Spleen (tissue), 11 donors: ENCODE measurements around the gene GRIK1. TPM values are rescaled to one million over a fixed set of nuclear protein-coding genes. Genes with fewer than 3 reads are reported as not detected.

Experiments used
- DNase-seq: peaks from one replicate; pipeline ENCODE4 v3.0.0-alpha.2; 2020
- H3K27ac ChIP-seq, 8 donors: fragments of 200-600 bp; sonication (generic) in 7 of 8; 1 replicate in 4 of 8; 2 replicates in 4 of 8; pipeline versions ENCODE4 v1.5.0 to v1.8.0; 2016 to 2021; ENCODE audit warnings: inconsistent platforms in 4 of 8, mild to moderate bottlenecking in 4 of 8, moderate library complexity in 1 of 8
- H3K27me3 ChIP-seq, 7 donors: fragments of 200-600 bp; sonication (generic) in 6 of 7; replicated peaks in 1 of 7; 1 replicate in 4 of 7; 2 replicates in 3 of 7; pipeline versions ENCODE4 v1.5.0 to v1.8.0; 2016 to 2021; ENCODE audit warnings: inconsistent platforms in 3 of 7, mild to moderate bottlenecking in 1 of 7
- H3K36me3 ChIP-seq, 6 donors: fragments of 200-600 bp; sonication (generic) in 5 of 6; 1 replicate in 4 of 6; 2 replicates in 2 of 6; pipeline versions ENCODE4 v1.5.0 to v1.8.0; 2016 to 2021; ENCODE audit warnings: inconsistent platforms in 2 of 6
- H3K4me1 ChIP-seq, 6 donors: fragments of 200-600 bp; sonication (generic) in 5 of 6; 1 replicate in 3 of 6; 2 replicates in 3 of 6; pipeline versions ENCODE4 v1.5.0 to v1.8.0; 2016 to 2021; ENCODE audit warnings: inconsistent platforms in 3 of 6
- H3K4me3 ChIP-seq, 8 donors: fragments of 200-600 bp; sonication (generic) in 7 of 8; 1 replicate in 4 of 8; 2 replicates in 4 of 8; pipeline versions ENCODE4 v1.5.0 to v1.8.0; 2016 to 2021; ENCODE audit warnings: inconsistent platforms in 4 of 8, mild to moderate bottlenecking in 4 of 8, moderate library complexity in 2 of 8
- H3K9me3 ChIP-seq, 8 donors: fragments of 200-600 bp; sonication (generic) in 7 of 8; 1 replicate in 4 of 8; 2 replicates in 4 of 8; pipeline versions ENCODE4 v1.5.0 to v1.8.0; 2016 to 2021; ENCODE audit warnings: inconsistent platforms in 4 of 8
- POLR2A ChIP-seq, 3 donors: fragments of 450-650 bp; IDR thresholded peaks; one replicate each; pipeline ENCODE4 v1.5.1; 2017; ENCODE audit warnings: antibody characterized with exemption in 3 of 3, mild to moderate bottlenecking in 1 of 3
- POLR2AphosphoS5 ChIP-seq, 3 donors: sonication (generic); formaldehyde crosslinking; IDR thresholded peaks; one replicate each; pipeline ENCODE4 v1.5.1; 2017; ENCODE audit warnings: antibody characterized with exemption in 3 of 3
- WGBS, 5 donors: extraction: QIAGEN DNeasy Blood & Tissue Kit in 3 of 5; methylation state at CpG; one replicate each; pipeline versions ENCODE4 v1.1.5 to v1.1.7; 2013 to 2018; 5-methylcytosine and 5-hydroxymethylcytosine counted together
- intact Hi-C: fragments of 100-400 bp; cut with DNase I; formaldehyde crosslinking; loops from one replicate; pipeline ENCODE4 v1.15.0; 2023; ENCODE audit warnings: low total_unique reads
- polyA plus RNA-seq, 3 donors: library from polyadenylated mRNA; stranded (reverse); fragments of 200-250 nt; gene quantifications; one replicate each; pipeline ENCODE4 v1.2.1, GENCODE V29; 2013
- total RNA-seq, 7 donors: library from RNA; depleted of rRNA in 3 of 7; stranded (reverse); fragments of >200 nt in 3 of 7; fragmentation: NEBNext Ultra II Directional in 4 of 7; extraction: Animal tissue kit (Norgen Biotek cat#: 25700) in 4 of 7; gene quantifications; one replicate each; pipeline versions ENCODE4 v1.1.0 to v1.2.1, GENCODE V29; 2016 to 2021
- TF ChIP-seq, protein P1 (sequence below), 11 experiments: fragments of 200-600 bp in 7 of 11; fragments of 450-650 bp in 4 of 11; sonication (generic) in 4 of 11; IDR thresholded peaks in 8 of 11; conservative IDR thresholded peaks in 3 of 11; 1 replicate in 7 of 11; 2 replicates in 4 of 11; pipeline versions ENCODE4 v1.4.0 to v1.8.0; 2016 to 2021; ENCODE audit warnings: antibody characterized with exemption in 11 of 11, inconsistent platforms in 4 of 11, mild to moderate bottlenecking in 1 of 11
- donor health status: healthy with polysubstance abuse.
- donor health status: DM: no; HTN: no; CAD: no; lungs with moderate emphysema.
- donor health status: DM: no; HTN: no; CAD: no.
- donor health status: Bipolar disorder and iron deficiency.
- donor health status: healthy.
- donor health status: DM: no; HTN: no; CAD: no.
- donor health status: DM: yes; HTN: yes; CAD: no.

The GRIK1 gene
- total and polyA plus RNA-seq, 10 donors, result 0.02 to 0.17 (median 0.04) TPM; not detected in 7

DNA sequence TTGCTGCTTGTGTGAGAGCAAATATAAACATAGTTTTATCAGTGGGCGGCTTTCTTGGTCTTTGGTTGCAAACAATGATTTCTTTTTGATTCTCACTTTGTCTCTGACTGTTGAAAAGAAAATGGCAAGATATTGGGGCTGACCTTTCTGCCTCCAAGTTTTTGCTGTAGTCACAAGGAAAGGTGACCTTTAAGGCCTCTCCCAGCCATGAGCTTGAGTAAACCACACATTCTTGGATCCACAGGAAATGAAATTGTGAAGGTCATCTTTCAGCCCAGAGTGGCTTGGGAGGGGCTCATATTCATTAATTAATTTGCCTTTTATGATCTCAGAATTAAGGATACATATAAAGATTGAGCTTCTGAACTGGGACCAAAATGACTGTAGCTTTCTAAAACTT is 399.5 kb downstream of the GRIK1 start:
- no peak for DNase-seq
- no peak for TF ChIP-seq POLR2AphosphoS5 (IDR thresholded peaks at IDR 0.05)
- Histone ChIP-seq H3K27me3 (no peaks in the 10 kb centered on the region), H3K4me3 (no peak overlapping the region), H3K9me3 (peaks cover 0 to 13% (median 9%) of the 10 kb centered on the region in 8 donors), H3K27ac (no peak overlapping the region), H3K4me1 (no peaks in the 10 kb centered on the region), H3K36me3 (no peaks in the 10 kb centered on the region)
- 91 to 99% (median 97%) methylated on average over 1 of the region's 1 CpG for WGBS, 5 donors
- intact Hi-C loops, result no loop called here

DNA sequence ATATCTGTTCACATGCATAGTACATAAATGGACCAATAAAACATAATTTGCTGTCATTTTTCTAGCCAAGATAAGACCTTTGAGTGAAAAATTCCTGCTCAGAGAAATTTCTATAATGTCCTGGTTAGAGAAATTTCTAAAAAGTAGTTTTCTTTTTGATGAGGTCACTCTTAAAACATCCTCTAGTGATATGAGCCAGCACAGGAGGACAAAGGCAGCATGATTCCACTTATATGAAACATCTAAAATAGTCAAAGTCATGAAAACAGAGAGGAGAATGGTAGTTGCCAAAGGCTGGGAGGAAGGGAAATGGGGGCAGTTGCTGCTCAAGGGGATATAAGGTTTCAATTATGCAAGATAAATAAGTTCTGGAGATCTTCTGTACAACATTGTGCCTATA is 401.7 kb downstream of the GRIK1 start:
- Histone ChIP-seq H3K36me3 (no peaks in the 10 kb centered on the region), H3K9me3 (peaks cover 0 to 14% (median 9%) of the 10 kb centered on the region in 8 donors), H3K27me3 (no peaks in the 10 kb centered on the region), H3K4me3 (no peak overlapping the region), H3K27ac (no peak overlapping the region), H3K4me1 (no peaks in the 10 kb centered on the region)
- intact Hi-C loops, result no loop called here
- TF ChIP-seq POLR2A (IDR thresholded peaks at IDR 0.05) (no peak), POLR2AphosphoS5 (IDR thresholded peaks at IDR 0.05) (no peak)
- TF ChIP-seq, protein P1, sequence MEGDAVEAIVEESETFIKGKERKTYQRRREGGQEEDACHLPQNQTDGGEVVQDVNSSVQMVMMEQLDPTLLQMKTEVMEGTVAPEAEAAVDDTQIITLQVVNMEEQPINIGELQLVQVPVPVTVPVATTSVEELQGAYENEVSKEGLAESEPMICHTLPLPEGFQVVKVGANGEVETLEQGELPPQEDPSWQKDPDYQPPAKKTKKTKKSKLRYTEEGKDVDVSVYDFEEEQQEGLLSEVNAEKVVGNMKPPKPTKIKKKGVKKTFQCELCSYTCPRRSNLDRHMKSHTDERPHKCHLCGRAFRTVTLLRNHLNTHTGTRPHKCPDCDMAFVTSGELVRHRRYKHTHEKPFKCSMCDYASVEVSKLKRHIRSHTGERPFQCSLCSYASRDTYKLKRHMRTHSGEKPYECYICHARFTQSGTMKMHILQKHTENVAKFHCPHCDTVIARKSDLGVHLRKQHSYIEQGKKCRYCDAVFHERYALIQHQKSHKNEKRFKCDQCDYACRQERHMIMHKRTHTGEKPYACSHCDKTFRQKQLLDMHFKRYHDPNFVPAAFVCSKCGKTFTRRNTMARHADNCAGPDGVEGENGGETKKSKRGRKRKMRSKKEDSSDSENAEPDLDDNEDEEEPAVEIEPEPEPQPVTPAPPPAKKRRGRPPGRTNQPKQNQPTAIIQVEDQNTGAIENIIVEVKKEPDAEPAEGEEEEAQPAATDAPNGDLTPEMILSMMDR (IDR thresholded peaks at IDR 0.05 in 8 of 11, conservative IDR thresholded peaks at IDR 0.05 in 3 of 11), result no peak
- DNase-seq, result no peak

DNA sequence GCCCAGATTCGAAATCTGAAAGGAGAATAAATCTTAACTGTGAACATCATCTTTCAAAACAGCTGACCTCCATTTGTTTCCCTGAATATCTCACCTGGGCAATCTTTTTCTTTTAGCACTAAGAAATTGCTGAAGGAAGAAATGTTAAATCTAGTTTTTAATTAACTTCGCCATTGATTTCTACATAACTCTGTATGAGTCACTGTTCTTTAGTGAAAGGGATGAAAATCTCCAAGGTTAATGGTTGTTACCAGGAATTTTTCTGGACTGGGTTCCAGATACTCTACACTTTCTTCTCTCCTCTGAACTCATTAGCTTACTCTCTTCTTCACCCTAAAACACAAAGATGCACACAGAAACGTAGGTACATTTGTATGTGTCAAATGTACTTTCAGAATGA is 405.3 kb downstream of the GRIK1 start:
- Histone ChIP-seq H3K27ac (no peak overlapping the region), H3K27me3 (no peaks in the 10 kb centered on the region), H3K4me1 (no peaks in the 10 kb centered on the region), H3K9me3 (peaks cover 0 to 14% (median 9%) of the 10 kb centered on the region in 8 donors), H3K36me3 (no peaks in the 10 kb centered on the region), H3K4me3 (no peak overlapping the region)
- no peak for TF ChIP-seq POLR2AphosphoS5 (IDR thresholded peaks at IDR 0.05)
- TF ChIP-seq, protein P1 (IDR thresholded peaks at IDR 0.05 in 8 of 11, conservative IDR thresholded peaks at IDR 0.05 in 3 of 11), result no peak
- no peak for TF ChIP-seq POLR2A (IDR thresholded peaks at IDR 0.05)
- intact Hi-C loops, result no loop called here
- WGBS, 5 donors, result 77 to 91% (median 87%) methylated on average over 3 of the region's 3 CpGs
- no peak for DNase-seq

DNA sequence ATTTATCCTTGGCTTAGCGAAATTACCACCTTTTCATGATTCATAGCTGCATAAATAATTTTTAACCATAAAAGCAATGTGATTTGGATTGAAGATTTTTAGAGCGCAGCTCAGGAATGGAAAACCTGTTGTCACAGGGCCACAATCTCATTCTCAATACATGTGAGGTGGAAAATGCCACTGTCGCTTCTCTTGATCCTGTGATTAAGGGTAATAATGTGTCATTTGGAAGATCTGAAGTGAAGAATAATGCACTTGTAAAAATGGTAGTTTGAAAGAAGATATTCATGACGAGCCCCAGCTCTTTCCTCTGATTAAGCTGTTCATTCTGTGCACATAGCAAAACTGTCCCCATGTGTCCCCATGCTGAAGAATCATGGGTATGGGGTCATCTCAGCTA is 410.7 kb downstream of the GRIK1 start:
- Histone ChIP-seq H3K9me3 (peaks cover 5 to 31% (median 25%) of the 10 kb centered on the region in 8 donors), H3K27ac (no peak overlapping the region), H3K36me3 (peaks cover 0 to 17% (median 0%) of the 10 kb centered on the region in 6 donors), H3K4me1 (no peaks in the 10 kb centered on the region), H3K27me3 (no peaks in the 10 kb centered on the region), H3K4me3 (no peak overlapping the region)
- no peak for DNase-seq
- WGBS, 5 donors, result 91 to 97% (median 94%) methylated on average over 4 of the region's 4 CpGs
- intact Hi-C loops, result no loop called here
- TF ChIP-seq, protein P1 (IDR thresholded peaks at IDR 0.05 in 8 of 11, conservative IDR thresholded peaks at IDR 0.05 in 3 of 11), result no peak
- TF ChIP-seq POLR2AphosphoS5 (IDR thresholded peaks at IDR 0.05) (no peak), POLR2A (IDR thresholded peaks at IDR 0.05) (no peak)

DNA sequence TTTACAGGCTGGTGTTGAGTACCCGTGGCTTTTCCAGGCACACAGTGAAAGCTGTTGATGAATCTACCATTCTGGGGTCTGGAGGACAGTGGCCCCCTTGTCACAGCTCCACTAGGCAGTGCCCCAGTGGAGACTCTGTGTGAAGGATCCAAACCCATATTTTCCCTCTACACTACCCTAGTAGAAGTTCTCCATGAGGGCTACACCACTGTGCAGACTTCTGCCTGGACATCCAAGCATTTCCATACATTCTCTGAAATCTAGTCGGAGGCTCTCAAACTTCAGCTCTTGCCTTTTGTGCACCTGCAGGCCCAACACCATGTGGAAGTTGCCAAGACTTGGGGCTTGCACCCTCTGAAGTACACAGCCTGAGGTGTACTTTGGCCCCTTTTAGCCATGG is 413.3 kb downstream of the GRIK1 start:
- no peaks in the 10 kb centered on the region for H3K27me3 ChIP-seq
- no peak overlapping the region for H3K27ac ChIP-seq
- no peak overlapping the region for H3K4me3 ChIP-seq
- no peak for DNase-seq
- H3K4me1 ChIP-seq, result no peaks in the 10 kb centered on the region
- peaks cover 0 to 17% (median 0%) of the 10 kb centered on the region in 6 donors for H3K36me3 ChIP-seq
- peaks cover 5 to 31% (median 25%) of the 10 kb centered on the region in 8 donors for H3K9me3 ChIP-seq
- intact Hi-C loops, result no loop called here
- no peak for TF ChIP-seq POLR2AphosphoS5 (IDR thresholded peaks at IDR 0.05)
- 91 to 100% (median 94%) methylated on average over 2 of the region's 2 CpGs for WGBS, 5 donors
